Bone marrow (tissue), 2 donors: ENCODE measurements around the gene HS3ST5.
"Not testable (repeated sequence)": the region's sequence is repeated elsewhere in the genome, so short reads cannot be mapped to it uniquely, and the experiment has no call there.

Experiments used
- DNase-seq, 2 donors: peaks; one replicate each; lab custom pipeline; 2025; lab: John Stamatoyannopoulos, UW

HS3ST5 gene

DNA sequence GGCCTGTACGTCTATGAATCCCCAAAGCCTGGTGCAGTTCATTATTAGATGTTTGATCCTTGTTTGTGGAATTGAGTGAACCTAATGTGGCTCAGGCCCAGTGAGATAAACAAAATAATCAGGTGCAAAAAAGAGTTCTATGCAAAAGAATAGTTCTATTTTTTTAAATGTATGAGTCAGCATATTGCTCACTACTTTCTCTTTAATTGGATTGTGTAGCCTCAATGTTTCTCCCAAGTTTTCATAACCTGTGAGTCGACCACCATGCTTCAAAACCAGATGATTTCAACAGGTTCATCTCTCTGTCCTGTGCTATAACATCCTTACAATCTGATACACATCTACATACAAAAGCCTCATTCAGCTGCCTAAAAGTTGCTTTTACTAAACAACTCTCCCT, 255.3 kb downstream of the HS3ST5 start:
- DNase-seq: no peak

DNA sequence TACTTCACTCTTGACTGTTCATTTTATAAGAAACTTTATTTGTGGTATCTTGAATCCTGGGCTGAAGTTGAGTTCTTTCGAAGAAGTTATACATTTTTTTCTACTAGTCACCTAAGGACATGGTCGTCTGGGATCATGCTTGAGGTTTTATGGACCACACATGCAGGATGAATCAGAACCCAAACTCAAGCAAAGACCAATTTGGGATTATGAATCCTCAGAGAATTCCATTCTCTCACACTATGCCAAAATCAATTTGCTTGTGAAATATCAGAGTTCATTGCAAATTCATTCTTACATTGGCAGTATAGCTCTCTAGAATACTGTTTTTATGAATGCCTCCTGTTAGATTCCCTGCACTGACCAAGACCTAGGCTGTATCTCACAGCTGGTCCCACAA, 257.6 kb downstream of the HS3ST5 start:
- DNase-seq: no peak

GRCh38 chr6:114084327-114084890, 258.4 kb downstream of the HS3ST5 start:
- DNase-seq: no peak

DNA sequence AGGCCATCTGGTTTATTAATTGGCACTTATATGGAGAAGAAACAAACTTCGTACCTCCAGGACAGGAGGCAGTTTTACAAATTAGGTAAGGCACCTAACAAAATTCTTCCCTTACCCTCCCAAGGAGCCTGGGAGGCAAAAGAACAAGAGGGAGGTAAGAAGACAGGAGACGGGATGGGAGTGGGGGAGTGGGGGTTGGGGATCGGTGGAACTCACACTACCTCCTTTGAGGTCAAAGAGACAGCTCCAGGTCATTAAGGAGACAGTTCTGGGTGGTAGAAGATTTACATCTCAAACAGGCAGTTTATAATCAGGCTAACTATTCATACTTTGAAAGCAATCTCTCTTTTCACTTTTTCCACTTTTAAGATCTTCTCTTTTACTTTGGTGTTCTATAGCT, 259.6 kb downstream of the HS3ST5 start:
- DNase-seq: no peak

DNA sequence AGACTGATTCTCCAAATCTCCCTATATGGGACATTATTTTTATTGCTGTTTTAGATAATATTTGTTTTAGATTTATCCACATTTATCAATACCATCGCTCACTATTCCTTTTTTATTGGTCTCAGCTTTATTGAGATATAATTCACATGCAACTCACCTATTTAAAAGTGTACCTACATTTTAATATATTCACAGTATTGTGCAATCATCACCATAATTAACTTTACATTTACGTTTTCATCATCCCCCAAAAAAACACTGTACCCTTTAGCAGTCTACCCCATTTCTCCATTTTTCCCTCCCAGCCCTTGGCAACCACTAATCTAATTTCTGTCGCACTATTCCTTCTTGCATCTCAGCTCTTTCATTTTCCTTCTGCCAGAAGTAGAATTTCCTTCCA, 261.1 kb downstream of the HS3ST5 start:
- DNase-seq: no peak

DNA sequence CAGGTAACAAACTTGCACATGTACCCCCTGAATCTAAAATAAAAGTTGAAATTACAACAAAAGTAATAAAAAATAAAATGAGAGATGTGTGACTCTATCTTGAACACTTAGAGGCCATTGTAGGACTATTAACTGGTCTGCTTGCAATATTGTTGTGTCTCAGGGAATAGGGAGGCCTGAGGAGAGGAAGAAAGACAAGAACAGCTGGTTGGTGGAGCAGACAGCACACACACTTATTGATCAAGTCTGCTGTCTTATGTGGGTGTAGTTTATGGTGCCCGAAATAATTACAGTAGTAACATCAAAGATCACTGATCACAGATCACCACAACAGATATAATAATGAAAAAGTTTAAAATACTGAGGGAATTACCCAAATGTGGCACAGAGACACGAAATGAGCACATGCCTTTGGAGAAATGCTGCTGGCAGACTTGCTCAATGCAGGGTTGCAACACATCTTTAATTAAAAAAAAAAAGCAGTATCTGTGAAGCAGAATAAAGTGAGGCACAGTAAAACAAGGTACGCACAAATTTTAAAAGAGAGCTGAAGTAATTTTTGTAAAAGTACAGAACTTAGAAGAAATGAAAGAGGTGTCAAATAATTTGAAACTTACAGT, 261.8 kb downstream of the HS3ST5 start:
- no peak for DNase-seq

DNA sequence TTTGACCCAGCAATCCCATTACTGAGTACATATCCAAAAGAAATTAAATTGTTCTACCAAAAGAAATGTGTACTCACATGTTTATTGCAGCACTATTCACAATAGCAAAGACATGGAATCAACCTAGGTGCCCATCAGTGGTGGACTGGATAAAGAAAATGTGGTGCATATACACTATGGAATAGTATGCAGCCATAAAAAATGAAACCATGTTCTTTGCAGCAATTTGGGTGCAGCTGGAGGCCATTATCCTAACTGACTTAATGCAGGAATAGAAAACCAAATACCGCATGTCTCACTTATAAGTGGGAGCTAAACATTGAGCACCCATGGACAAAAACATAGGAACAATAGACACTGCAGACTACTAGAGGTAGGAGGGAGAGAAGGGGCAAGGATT, 262.4 kb downstream of the HS3ST5 start:
- not testable (repeated sequence) for DNase-seq

- no peak for DNase-seq
These were observed 267.0 kb downstream of the HS3ST5 start for GRCh38 chr6:114075777-114076176.

GRCh38 chr6:114075300-114075699, 267.5 kb downstream of the HS3ST5 start:
- DNase-seq: no peak

DNA sequence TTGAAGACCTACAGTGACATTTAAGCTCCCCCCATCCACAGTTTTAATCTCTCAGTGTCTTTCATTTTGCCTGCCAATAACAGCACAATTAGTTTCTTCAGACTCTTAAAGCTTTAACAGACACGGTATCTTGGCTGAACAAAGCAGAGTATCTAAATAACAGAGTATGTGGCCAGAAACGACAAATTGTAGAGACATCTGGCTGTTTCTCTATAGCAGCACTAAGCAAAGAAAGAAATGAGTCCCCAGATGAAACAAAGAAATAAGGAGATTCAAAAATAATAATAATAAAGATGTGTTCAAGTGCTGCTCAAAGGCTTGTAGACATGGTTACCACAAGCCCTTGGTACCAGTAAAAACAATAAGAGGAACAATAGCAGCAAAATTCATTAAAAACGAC, 274.1 kb downstream of the HS3ST5 start:
- no peak for DNase-seq

- DNase-seq: no peak
These were observed 274.7 kb downstream of the HS3ST5 start for GRCh38 chr6:114068116-114068515.

DNA sequence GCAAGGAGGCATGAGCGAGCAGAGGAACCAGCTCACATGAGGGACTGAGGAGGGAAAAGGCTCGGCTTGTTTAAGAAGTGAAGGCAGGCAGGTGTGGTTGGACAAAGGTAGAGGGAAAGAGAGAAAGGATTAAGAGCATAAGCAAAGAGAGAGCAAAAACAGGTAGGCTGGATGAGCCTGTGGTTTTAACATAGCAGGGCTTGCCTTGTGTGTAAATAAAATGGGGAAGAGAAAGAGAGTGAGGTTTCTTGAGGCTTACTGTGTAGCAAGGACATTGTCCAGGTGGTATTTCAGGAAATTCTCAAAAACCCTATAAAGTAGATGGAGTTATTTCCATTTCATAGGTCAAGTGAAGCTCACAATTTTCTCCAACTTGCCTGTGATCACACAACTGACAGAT, 278.0 kb downstream of the HS3ST5 start:
- no peak for DNase-seq

GRCh38 chr6:114063956-114064355, 278.9 kb downstream of the HS3ST5 start:
- DNase-seq: no peak

- DNase-seq: no peak
These were observed 280.6 kb downstream of the HS3ST5 start for GRCh38 chr6:114062199-114062598.

DNA sequence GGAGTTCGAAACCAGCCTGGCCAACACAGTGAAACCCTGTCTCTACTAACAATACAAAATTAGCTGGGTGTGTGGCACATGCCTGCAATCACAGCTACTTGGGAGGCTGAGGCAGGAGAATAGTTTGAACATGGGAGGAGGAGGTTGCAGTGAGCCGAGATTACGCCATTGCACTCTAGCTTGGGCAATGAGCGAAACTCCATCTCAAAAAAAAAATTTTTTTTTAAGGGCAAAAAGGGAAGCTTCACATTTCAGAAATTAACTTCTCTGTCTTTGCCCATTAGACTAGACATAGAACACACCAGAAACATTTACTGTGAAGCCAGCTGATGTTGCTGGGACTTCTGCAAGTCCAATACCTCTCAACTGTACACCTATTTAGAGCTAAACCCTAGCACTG, 281.1 kb downstream of the HS3ST5 start:
- no peak for DNase-seq

- no peak for DNase-seq
These were observed 281.7 kb downstream of the HS3ST5 start for GRCh38 chr6:114061116-114061515.

DNA sequence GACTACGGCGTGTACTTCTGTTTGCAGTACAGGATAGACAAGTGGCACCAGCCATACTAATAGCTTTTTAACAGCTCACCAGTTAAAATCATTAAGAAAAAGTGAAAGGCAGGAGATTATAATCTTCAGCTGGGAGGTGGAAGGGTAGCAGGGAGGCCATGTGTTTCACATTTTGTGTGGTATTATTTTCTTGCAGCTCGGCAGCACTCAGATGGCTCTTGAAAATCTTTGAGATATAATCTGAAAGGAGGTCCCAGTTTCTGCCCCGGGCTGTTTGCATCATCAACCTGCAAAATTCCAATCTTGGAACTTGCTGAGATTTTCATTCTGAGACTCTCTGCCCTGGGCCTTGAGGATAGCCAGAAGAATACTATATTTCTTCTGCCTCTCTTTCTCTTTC, 284.4 kb downstream of the HS3ST5 start:
- no peak for DNase-seq

DNA sequence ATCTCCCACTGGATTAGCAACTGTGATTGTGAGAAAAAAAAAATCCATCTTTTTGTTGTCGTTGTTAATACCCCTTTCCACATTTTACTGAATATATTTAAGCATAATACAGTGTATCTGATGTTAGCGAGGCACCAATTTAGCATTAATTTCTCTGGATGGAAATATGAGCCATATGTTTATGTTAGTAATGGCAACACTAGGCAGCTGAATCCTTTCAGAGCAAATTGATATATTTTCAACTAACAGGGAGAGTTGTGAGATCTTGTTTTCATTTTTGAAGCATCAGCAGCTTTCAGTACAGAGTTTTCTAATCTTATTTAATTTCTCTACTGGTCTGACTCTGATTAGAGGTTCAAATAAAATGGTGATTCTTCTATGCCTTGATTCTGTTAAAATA, 287.1 kb downstream of the HS3ST5 start:
- no peak for DNase-seq

GRCh38 chr6:114055349-114055748, 287.5 kb downstream of the HS3ST5 start:
- DNase-seq: no peak

DNA sequence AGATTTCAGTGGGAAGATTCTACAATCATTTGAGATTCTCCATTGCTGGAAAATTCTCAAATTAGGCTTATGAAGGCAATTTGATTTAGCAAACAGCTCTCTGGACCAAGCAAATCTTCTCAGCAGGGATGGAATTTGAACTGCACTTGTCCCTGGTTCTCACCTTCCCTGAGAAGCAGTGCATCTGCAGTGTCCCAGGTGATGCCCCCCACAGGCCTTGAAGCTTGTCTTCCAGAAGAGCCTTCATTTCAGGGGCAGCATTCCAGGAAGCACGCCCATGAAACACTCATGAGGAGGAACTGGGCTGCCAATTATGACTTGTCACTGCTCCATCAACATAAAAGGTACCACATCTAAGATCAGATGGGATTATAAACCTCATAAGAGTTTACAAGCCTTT, 289.0 kb downstream of the HS3ST5 start:
- no peak for DNase-seq

- DNase-seq: no peak
These were observed 290.7 kb downstream of the HS3ST5 start for GRCh38 chr6:114052141-114052540.

- DNase-seq: no peak
These were observed 291.8 kb downstream of the HS3ST5 start for GRCh38 chr6:114051031-114051430.

DNA sequence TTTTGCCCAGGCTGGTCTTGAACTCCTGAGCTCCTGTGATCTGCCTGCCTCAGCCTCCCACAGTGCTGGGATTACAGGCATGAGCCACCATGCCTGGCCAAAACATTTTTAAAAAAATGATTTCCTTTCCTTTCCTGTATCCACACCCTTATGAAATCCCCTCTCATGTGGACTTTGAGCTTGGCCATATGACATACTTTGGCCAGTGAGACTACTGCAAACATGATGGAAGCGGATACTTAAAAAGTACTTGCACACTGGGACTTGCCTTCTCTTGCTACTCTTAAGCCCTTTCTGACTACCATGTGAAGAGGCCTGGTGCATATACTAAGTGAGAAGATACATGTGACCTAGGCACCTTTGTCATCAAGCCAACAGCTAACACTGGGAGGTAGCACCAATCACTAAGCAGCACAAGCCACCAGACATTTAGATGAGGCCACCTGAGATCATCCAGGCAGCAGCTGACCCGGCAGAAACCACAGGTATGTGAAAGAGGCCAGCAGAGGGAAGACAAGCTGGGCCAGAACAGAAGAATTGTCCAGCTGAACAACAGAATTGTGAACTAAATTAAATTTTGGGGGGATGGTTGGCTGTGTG, 293.4 kb downstream of the HS3ST5 start:
- no peak for DNase-seq

DNA sequence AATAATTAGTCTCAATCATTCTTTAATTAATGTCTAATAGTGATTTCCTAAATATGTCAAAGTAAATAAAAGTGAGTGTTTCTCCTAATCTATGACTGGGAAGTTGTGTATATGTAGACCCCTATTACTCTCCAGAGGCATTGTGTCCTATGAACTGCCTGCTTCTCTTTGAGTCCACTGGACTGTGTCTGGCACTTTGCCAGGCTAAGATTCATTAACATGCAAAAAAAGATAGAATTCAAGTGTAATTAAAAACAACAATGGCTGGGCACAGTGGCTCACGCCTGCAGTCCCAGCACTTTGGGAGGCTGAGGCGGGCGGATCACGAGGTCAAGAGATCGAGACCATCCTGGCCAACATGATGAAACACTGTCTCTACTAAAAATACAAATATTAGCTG, 298.3 kb downstream of the HS3ST5 start:
- not testable (repeated sequence) for DNase-seq
